ENCODE data around the gene TSPAN4. TPM values are rescaled to one million over a fixed set of nuclear protein-coding genes. Genes with fewer than 3 reads are reported as not detected.
A peak's percentile ranks its signal among the peaks of the same experiment; 100 is the strongest.

Gene TSPAN4
- total RNA-seq, 2 experiments from 2014 or later, result 4.4 to 4.5 TPM

- no peaks in the 10 kb centered on the region for H3K4me1 Mint-ChIP-seq
- H3K9me3 Mint-ChIP-seq, result no peaks in the 10 kb centered on the region
- no peak for DNase-seq
- H3K27ac Mint-ChIP-seq, result no peak overlapping the region
- H3K27me3 Mint-ChIP-seq, result no peaks in the 10 kb centered on the region
- ChIA-PET POLR2A (no interaction called here), CTCF (no interaction called here)
- no peaks in the 10 kb centered on the region for H3K36me3 Mint-ChIP-seq (ENCODE audit: low read depth)
- no peak overlapping the region for H3K4me3 Mint-ChIP-seq
These were observed 30.1 kb downstream of the TSPAN4 start for GRCh38 chr11:872799-873198.

DNA sequence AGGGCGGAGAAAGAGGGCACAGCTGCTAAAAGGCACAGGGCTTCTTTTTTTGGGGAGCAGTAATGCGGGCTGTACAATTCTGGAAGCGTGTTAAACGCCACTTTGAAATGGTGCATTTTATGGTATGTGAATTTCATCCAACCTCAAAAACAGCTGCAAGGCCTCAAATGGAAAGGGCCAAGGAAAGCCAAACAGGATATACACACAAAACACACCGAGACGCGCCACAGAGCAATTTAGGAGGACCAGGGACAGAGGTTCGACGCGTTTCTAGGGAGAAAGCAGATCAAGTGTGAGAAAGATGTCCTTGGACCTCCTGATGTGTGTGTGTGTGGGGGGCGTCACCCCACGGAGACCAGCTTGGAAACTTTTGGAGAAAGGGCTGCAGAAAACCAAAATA lies 31.1 kb downstream of the TSPAN4 start:
- H3K4me1 Mint-ChIP-seq, result no peaks in the 10 kb centered on the region
- no peak overlapping the region for H3K27ac Mint-ChIP-seq
- CTCF ChIA-PET, result interaction anchor here (0.6 kb wide), 1 partner anchor 22 kb away, joined by 4 read pairs; no protein-coding TSS in a partner anchor

GRCh38 chr11:875203-875602 lies 32.6 kb downstream of the TSPAN4 start:
- Mint-ChIP-seq H3K4me1 (no peaks in the 10 kb centered on the region), H3K9me3 (no peaks in the 10 kb centered on the region), H3K4me3 (no peak overlapping the region), H3K36me3 (ENCODE audit: low read depth) (no peaks in the 10 kb centered on the region), H3K27ac (no peak overlapping the region), H3K27me3 (no peaks in the 10 kb centered on the region)
- DNase-seq, result no peak
- ChIA-PET CTCF (no interaction called here), POLR2A (no interaction called here)

More for the DNA sequence above, 31.1 kb downstream of the TSPAN4 start:
- no peaks in the 10 kb centered on the region for H3K9me3 Mint-ChIP-seq
- H3K36me3 Mint-ChIP-seq (ENCODE audit: low read depth), result no peaks in the 10 kb centered on the region
- no peak overlapping the region for H3K4me3 Mint-ChIP-seq
- DNase-seq, result no peak
- H3K27me3 Mint-ChIP-seq, result no peaks in the 10 kb centered on the region
- POLR2A ChIA-PET, result no interaction called here

GRCh38 chr11:875769-876301 lies 33.2 kb downstream of the TSPAN4 start:
- no peak overlapping the region for H3K27ac Mint-ChIP-seq
- no peaks in the 10 kb centered on the region for H3K9me3 Mint-ChIP-seq
- H3K4me3 Mint-ChIP-seq, result no peak overlapping the region
- no peaks in the 10 kb centered on the region for H3K4me1 Mint-ChIP-seq
- ChIA-PET POLR2A (no interaction called here), CTCF (no interaction called here)
- no peaks in the 10 kb centered on the region for H3K27me3 Mint-ChIP-seq
- DNase-seq, result no peak
- no peaks in the 10 kb centered on the region for H3K36me3 Mint-ChIP-seq (ENCODE audit: low read depth)

- POLR2A ChIA-PET, result no interaction called here
- no peaks in the 10 kb centered on the region for H3K36me3 Mint-ChIP-seq (ENCODE audit: low read depth)
- no peak overlapping the region for H3K4me3 Mint-ChIP-seq
- no peaks in the 10 kb centered on the region for H3K27me3 Mint-ChIP-seq
- no peaks in the 10 kb centered on the region for H3K4me1 Mint-ChIP-seq
- no peak for DNase-seq
- no peak overlapping the region for H3K27ac Mint-ChIP-seq
- CTCF ChIA-PET, result no interaction called here
- no peaks in the 10 kb centered on the region for H3K9me3 Mint-ChIP-seq
These were observed 33.9 kb downstream of the TSPAN4 start for GRCh38 chr11:876545-876944.

GRCh38 chr11:877565-877964 lies 34.9 kb downstream of the TSPAN4 start:
- Mint-ChIP-seq H3K36me3 (ENCODE audit: low read depth) (no peaks in the 10 kb centered on the region), H3K9me3 (no peaks in the 10 kb centered on the region), H3K27ac (no peak overlapping the region), H3K4me3 (no peak overlapping the region), H3K27me3 (no peaks in the 10 kb centered on the region), H3K4me1 (no peaks in the 10 kb centered on the region)
- DNase-seq, result peak; percentile 34
- CTCF ChIA-PET, result no interaction called here
- POLR2A ChIA-PET, result no interaction called here

GRCh38 chr11:880447-880846 lies 37.8 kb downstream of the TSPAN4 start:
- CTCF ChIA-PET, result no interaction called here
- H3K27ac Mint-ChIP-seq, result no peak overlapping the region
- no peaks in the 10 kb centered on the region for H3K9me3 Mint-ChIP-seq
- POLR2A ChIA-PET, result no interaction called here
- no peak overlapping the region for H3K4me3 Mint-ChIP-seq
- DNase-seq, result no peak
- no peaks in the 10 kb centered on the region for H3K36me3 Mint-ChIP-seq (ENCODE audit: low read depth)
- H3K4me1 Mint-ChIP-seq, result no peaks in the 10 kb centered on the region
- no peaks in the 10 kb centered on the region for H3K27me3 Mint-ChIP-seq

GRCh38 chr11:882596-882995 lies 39.9 kb downstream of the TSPAN4 start:
- CTCF ChIA-PET, result no interaction called here
- Mint-ChIP-seq H3K36me3 (ENCODE audit: low read depth) (no peaks in the 10 kb centered on the region), H3K9me3 (no peaks in the 10 kb centered on the region), H3K4me3 (no peak overlapping the region), H3K27ac (no peak overlapping the region), H3K27me3 (no peaks in the 10 kb centered on the region), H3K4me1 (no peaks in the 10 kb centered on the region)
- no peak for DNase-seq
- POLR2A ChIA-PET, result no interaction called here

- DNase-seq, result no peak
- CTCF ChIA-PET, result no interaction called here
- Mint-ChIP-seq H3K4me1 (no peaks in the 10 kb centered on the region), H3K27ac (no peak overlapping the region), H3K36me3 (ENCODE audit: low read depth) (no peaks in the 10 kb centered on the region), H3K4me3 (no peak overlapping the region), H3K9me3 (no peaks in the 10 kb centered on the region), H3K27me3 (no peaks in the 10 kb centered on the region)
- POLR2A ChIA-PET, result no interaction called here
These were observed 40.9 kb downstream of the TSPAN4 start for GRCh38 chr11:883527-883926.

DNA sequence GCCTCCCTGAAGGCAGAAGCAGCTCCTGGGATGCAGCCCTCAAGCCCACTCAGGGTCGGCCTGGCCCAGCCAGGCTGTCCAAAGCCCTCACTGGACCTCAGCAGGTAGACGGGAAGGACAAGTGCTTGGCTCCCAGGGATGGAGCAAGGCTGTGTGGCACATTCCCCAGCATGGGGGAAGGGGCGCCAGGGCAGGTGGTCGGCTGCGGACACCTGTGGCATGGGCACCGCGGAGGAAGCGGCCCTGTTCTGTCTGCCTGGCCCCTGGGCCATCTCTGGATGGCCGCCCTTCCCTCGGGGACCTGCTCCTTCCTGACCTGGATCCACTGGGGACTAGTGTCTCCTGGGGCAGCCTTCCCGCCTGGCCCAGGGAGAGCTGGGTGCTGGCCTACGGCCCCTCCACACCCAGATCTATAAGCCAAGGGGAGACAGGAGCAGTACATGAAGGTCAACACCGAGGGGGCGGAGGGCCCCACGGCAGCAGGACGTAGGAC lies 42.0 kb downstream of the TSPAN4 start:
- ChIA-PET POLR2A (no interaction called here), CTCF (no interaction called here)
- no peaks in the 10 kb centered on the region for H3K36me3 Mint-ChIP-seq (ENCODE audit: low read depth)
- H3K4me1 Mint-ChIP-seq, result no peaks in the 10 kb centered on the region
- no peak overlapping the region for H3K4me3 Mint-ChIP-seq
- no peak for DNase-seq
- H3K9me3 Mint-ChIP-seq, result no peaks in the 10 kb centered on the region
- H3K27ac Mint-ChIP-seq, result no peak overlapping the region
- H3K27me3 Mint-ChIP-seq, result no peaks in the 10 kb centered on the region

GRCh38 chr11:886568-886967 lies 43.9 kb downstream of the TSPAN4 start:
- Mint-ChIP-seq H3K4me3 (no peak overlapping the region), H3K9me3 (no peaks in the 10 kb centered on the region), H3K27ac (no peak overlapping the region), H3K36me3 (ENCODE audit: low read depth) (no peaks in the 10 kb centered on the region), H3K27me3 (no peaks in the 10 kb centered on the region), H3K4me1 (no peaks in the 10 kb centered on the region)
- ChIA-PET POLR2A (interaction anchor here (1.5 kb wide), 1 partner anchor 9 kb away, joined by 4 read pairs; no protein-coding TSS in a partner anchor), CTCF (no interaction called here)
- no peak for DNase-seq

DNA sequence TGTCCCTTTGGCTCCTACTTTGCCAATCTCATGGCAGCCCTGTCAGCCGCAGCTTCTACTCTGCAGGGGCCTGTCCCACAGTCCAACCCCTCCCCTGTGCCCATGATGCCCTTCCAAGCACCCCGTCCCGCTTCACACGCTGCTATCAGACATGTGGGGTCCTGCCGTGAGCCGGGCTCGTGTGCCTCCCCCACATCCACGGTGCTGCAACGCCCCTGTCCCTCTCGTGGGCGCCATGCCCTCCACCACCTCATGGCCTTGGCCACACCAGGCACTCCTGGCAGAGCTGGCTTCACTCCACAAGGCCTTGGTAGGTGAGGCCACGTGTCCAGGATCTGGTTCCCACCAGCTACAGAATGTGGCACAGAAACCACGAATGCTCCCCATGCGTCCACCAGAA lies 44.9 kb downstream of the TSPAN4 start:
- Mint-ChIP-seq H3K27ac (no peak overlapping the region), H3K27me3 (no peaks in the 10 kb centered on the region), H3K9me3 (no peaks in the 10 kb centered on the region), H3K4me1 (no peaks in the 10 kb centered on the region), H3K36me3 (ENCODE audit: low read depth) (no peaks in the 10 kb centered on the region), H3K4me3 (no peak overlapping the region)
- CTCF ChIA-PET, result no interaction called here
- POLR2A ChIA-PET, result no interaction called here
- DNase-seq, result no peak

GRCh38 chr11:888310-889212 lies 45.9 kb downstream of the TSPAN4 start:
- no peaks in the 10 kb centered on the region for H3K9me3 Mint-ChIP-seq
- no peak for DNase-seq
- ChIA-PET CTCF (no interaction called here), POLR2A (no interaction called here)
- no peaks in the 10 kb centered on the region for H3K27me3 Mint-ChIP-seq
- no peak overlapping the region for H3K4me3 Mint-ChIP-seq
- H3K4me1 Mint-ChIP-seq, result no peaks in the 10 kb centered on the region
- no peaks in the 10 kb centered on the region for H3K36me3 Mint-ChIP-seq (ENCODE audit: low read depth)
- no peak overlapping the region for H3K27ac Mint-ChIP-seq

- Mint-ChIP-seq H3K27ac (no peak overlapping the region), H3K9me3 (no peaks in the 10 kb centered on the region), H3K36me3 (ENCODE audit: low read depth) (no peaks in the 10 kb centered on the region)
These were observed 46.6 kb downstream of the TSPAN4 start for GRCh38 chr11:889257-889656.

More at GRCh38 chr11:889257-889656, 46.6 kb downstream of the TSPAN4 start:
- Mint-ChIP-seq H3K27me3 (no peaks in the 10 kb centered on the region), H3K4me3 (no peak overlapping the region), H3K4me1 (no peaks in the 10 kb centered on the region)
- ChIA-PET POLR2A (no interaction called here), CTCF (no interaction called here)
- DNase-seq, result no peak

All from activated CD4-positive, alpha-beta memory T cell treated with anti-CD3 and anti-CD28 coated beads, Interleukin-2, amount 10 ng/mL, durations not matched to agents 7 days and 5 days (primary cell).